ENCODE data around the gene MCRIP2.
"Not testable (repeated sequence)": the region's sequence is repeated elsewhere in the genome, so short reads cannot be mapped to it uniquely, and the experiment has no call there.

MCRIP2 gene

DNA sequence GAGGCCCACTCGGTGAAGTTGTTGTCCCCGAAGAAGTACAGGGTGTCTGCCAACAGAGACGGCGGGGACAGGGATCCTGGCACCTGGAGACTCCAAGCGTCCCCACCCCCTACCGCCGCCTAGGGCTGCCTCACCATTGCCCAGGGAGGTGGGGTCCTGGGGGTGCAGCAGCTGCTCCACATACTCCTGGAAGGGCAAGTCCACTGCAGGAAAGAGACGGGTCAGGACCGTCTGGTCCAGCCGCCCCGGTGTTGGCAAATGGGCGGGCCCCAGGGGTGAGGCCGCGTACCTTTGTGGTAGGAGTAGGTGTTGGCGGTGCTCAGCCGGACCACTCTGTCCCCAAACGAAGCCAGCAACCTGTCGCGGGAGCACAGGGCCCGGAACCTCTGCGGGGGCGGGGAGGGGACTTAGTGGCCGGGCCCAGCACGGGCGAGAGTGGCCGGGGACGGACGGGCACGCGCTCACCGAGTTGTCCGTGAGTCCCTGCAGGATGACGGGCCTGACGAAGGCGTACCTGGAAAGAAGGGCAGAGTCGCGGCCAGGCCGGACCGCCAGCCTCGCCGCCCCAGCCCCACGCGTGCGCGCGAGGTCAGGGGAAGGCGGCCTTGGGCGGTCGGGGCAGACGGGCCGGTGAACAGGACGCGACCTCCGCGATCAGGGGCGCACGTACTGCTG is 41.9 kb downstream of the MCRIP2 start:
- FAIRE-seq, result no peak

- FAIRE-seq, result no peak
Observed at GRCh38 chr16:684071-684794, 42.6 kb downstream of the MCRIP2 start, which contains the start of gene JMJD8. TSS of gene JMJD8 (minus strand) at chr16:684334. CDS start at chr16:684319, 15 bp downstream.

- FAIRE-seq, result no peak
Observed at GRCh38 chr16:684961-685696, 43.5 kb downstream of the MCRIP2 start.

DNA sequence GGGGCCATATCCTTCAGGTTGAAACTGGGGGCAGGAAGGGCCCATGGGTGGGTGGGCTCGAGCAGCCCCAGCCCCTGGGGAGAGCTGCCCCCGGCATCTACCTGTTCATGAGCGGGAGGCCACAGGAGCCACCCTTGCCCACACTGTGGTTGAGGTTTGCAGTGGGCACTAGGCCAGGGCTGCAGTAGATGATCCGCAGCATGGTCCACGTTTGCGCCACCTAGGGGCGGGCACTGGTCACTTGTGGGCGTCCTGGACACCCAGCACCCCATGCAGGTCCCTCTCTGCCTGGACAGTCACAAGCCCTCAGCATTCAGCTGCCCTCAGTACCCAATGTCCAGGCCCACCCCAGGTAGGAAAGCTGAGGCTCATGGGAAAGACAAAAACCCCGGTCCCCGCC is 44.3 kb downstream of the MCRIP2 start:
- no peak for FAIRE-seq

- no peak for FAIRE-seq
Observed at GRCh38 chr16:686459-687260, 45.0 kb downstream of the MCRIP2 start.

DNA sequence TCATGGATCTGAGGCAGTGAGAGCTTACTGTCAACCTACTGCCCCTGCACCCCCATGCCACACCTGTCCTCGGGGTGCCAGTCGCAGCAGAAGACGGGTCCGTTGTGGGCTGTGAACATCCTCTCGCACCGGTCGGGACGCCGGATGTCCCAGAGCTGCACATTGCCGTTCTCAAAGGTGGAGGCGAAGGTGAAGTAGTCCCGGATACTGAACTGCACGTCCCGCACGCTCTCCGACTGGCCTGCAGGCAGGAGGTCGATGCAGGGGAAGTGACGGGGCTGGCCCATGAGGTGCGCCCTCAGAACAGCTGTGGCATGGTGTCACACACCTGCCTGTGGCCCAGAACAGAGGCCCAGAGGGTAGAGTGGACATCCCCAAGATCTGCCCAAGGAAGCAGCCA is 45.9 kb downstream of the MCRIP2 start:
- FAIRE-seq, result no peak

GRCh38 chr16:689175-689897 is 47.7 kb downstream of the MCRIP2 start:
- no peak for FAIRE-seq

DNA sequence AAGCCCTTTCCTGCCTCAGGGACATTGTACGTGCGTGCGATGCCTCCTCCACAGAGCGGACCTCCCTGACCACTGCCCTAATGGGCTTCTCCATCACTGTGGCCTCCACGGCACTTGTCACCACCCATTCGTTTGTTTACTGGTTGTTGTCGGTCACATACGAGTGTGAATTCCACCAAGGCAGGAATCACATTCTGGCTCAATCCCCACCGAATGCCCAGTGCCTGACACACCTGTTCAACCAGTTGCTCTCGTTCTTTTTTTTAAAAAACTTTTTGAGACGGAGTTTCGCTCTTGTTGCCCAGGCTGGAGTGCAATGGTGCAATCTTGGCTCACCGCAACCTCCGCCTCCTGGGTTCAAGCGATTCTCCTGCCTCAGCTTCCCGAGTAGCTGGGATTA is 49.6 kb downstream of the MCRIP2 start:
- not testable (repeated sequence) for FAIRE-seq

DNA sequence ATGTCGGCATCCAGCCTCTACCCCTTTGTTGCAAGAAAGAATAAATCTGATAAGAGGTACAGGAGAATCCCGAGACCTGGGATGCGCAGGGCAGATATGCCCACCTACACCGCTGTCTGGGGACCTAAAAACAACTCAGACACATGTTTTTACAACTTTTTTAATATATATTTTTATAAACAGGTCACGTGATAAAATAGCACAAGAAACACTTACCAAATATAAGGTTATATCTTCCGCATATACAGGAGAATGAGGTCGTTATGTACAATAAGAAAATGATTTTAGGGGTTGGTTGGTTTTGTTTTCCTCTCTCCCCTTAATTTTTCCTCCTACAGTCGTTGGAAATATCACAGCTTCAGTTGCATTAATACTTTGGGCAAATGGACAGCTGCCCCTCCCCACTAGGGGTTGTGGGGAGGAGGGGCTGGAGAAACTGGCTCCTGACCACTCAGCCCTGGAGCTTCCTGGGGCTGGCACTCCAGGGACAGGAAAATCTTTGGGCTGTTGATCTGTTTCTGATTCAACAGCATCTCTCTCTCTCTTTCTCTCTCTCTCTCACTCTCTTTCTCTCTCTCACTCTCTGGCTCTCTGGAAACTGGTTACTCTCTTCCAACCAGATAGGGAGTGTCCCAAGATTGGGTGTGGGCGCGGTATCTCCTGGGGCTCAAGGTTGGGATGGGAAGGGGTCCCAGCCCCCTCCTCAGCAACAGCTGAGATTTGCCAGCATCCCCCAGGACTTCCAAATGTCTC is 50.9 kb downstream of the MCRIP2 start:
- no peak for FAIRE-seq

- FAIRE-seq, result no peak
Observed at GRCh38 chr16:693364-693763, 51.7 kb downstream of the MCRIP2 start.

DNA sequence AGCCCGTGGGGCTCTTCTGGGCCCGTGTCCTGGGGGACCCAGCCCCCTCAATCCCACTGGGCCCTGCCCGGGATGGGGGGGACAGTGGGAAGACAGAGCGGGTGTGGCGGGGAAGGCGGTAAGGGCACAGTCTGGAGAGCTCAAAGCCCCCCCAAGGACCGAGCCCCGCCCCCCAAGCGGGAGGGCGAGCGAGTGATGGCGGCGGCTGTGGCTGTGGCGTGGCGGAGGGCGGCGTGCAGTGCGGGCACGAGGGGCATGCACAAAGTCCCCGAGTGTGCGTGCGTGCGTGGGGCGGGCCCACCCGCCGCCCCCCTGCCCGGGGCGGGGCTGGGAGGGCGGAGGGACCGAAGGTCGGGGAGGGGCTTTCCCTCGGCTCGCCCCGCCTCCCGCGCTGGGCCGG is 52.1 kb downstream of the MCRIP2 start:
- FAIRE-seq, result no peak

DNA sequence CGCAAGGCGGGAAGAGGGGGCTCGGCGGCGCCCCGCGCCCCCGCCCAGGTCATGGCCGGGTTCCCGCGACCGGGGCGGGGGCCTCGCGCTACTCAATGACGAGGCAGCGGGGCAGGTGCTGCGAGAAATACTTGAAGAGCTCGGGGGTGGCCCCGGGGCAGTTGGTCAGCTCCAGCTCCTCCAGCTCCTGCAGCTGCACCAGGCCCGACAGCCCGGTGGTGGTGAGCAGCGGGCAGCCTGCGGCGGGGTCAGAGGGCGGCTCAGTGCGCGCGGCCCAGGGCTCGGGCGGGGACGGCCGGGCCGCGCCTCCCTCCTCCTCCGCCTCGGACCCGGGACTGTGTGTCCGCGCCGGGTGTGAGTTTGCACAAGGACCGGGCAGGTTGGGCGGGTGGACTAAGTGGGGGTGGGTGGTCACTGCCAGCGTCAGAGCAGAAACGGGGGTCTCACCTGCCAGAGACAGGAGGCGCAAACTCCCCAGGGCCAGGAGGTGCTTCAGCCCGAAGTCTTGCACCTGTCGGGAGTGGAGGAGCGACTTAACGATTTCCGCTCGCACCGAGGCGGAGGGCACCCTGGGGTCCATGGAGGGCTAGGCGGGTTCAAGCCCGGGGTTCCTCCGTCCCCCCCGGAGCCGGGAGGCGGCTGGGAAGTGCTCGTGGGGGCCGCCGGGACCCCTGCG is 52.7 kb downstream of the MCRIP2 start:
- no peak for FAIRE-seq

DNA sequence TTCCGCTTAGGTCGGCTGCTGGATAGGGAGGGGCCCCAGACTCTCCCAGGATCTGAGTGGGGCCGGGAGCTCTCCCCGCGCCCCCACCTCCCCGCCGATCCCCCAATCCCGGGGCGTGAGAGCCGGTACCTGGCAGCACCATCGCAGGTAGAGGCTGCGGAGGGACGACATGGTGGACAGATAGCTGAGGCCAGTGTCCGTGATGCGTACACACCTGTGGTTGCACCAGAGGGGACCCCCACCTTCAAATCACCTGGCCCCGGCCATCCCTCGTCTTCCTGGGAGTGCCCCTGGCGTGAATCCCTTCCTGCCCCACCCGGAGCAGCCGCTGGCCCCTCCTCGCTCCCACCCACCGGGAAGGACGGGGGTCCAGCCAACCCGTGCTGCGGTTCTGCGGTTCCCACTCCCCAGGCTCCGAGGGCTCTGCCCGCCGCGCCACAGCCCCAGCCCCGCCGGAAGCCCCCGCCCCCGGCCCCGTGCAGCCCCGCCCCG is 53.3 kb downstream of the MCRIP2 start:
- no peak for FAIRE-seq

- FAIRE-seq, result no peak
Observed at GRCh38 chr16:695355-696089, 53.9 kb downstream of the MCRIP2 start.

Measured in A204.1 (cell line).